NCI-H460 (cell line): Measurements from ENCODE around the gene BSCL2. TPM values are rescaled to one million over a fixed set of nuclear protein-coding genes. Genes with fewer than 3 reads are reported as not detected.
"Not testable (repeated sequence)": the region's sequence is repeated elsewhere in the genome, so short reads cannot be mapped to it uniquely, and the experiment has no call there.

Experiments used
- DNase-seq: peaks from one replicate; pipeline ENCODE4 v3.0.0-alpha.2; 2016; ENCODE audit warnings: low read depth; ENCODE audit errors: extremely low read depth
- total RNA-seq: library from RNA; depleted of rRNA; stranded (reverse); fragments of >200 nt; shearing (Covaris generic); gene quantifications from 2 replicates; pipeline ENCODE4 v1.2.3, GENCODE V29; 2014

Gene BSCL2
- total RNA-seq, 1 experiment from 2014 or later, result 57.4 TPM

GRCh38 chr11:62689421-62690183, 17.6 kb downstream of the BSCL2 start, which contains the start of gene LRRN4CL:
LRRN4CL (minus strand) TSS chr11:62689530; CDS start chr11:62688508, 1,022 bp downstream.
- DNase-seq, result no peak

DNA sequence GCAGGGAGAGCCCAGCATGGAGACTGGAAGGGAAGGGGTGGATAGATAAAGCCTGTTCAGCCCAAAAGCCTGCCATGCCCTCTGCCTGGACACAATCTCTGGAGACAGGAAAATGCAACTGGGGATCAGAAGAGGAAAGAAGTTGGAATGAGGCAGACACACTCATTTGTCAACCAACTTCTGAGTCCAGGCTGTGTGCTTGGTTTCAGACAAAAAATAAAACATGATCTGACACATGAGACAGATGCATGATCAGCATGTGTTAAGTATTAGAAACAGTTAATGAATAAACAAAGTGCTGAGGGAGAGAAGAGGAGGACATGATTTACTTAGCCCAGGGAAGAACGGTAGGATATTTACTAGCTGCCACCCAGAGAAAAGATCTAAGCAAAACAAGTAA, 18.7 kb downstream of the BSCL2 start:
- DNase-seq, result no peak

DNA sequence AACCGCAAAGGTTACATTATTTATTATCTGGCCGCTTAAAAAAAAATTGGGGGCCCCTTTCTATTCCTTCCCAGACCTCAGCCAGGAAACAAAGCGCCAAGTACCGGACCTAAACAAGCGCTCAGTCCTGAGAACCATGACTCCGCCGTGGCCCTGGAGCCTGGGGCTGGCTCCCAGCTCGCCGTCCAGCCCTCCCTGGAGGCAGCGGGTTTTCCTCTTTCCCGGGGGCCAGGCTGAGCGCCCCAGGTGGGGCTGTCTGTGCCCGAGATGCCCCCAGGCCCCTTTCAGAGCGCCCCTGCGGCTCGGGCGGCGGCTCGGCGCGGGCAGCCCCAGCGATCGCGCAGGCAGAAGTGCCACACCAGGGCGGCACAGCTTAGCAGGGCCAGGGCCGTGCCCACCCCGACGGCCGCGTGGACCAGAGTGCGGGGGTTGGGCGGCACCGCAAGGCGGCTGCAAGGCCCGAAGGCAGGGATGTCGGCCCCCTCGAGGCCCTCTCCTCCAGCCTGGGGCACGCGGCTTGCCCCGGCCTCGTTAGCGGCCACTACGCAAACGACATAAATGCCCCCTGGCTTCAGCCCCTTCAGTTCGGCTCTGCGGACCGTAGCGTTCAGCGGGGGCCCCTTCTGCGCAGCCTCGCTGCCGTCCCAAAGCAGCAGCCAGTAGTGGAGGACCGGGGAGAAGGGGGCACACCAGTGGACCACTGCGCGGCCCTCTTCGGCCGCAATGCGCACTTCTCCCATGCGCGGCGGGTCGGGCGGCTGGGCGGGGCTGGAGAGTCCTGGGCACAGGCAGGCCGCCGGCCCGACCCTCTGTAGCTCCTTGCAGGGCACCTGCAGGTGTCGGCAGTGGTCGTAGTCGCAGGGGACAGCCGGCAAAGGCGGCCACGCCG, 19.5 kb downstream of the BSCL2 start:
- DNase-seq, result no peak

DNA sequence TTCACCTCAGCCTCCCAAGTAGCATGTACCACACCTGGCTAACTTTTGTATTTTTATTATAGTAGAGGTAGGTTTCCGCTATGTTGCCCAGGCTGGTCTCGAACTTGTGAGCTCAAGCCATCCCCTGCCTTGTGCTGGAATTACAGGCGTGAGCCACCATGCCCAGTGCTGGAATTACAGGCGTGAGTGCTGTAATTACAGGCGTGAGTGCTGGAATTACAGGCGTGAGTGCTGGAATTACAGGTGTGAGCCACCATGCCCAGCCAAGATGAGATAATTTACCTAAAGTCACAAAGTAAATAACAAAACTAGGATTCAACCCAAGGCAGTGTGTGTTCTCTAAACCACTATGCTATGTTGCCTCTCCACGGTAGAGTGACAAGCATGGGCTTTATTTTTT, 24.7 kb downstream of the BSCL2 start:
- no peak for DNase-seq

GRCh38 chr11:62680825-62681240, 26.4 kb downstream of the BSCL2 start:
- peak; percentile 64 for DNase-seq

DNA sequence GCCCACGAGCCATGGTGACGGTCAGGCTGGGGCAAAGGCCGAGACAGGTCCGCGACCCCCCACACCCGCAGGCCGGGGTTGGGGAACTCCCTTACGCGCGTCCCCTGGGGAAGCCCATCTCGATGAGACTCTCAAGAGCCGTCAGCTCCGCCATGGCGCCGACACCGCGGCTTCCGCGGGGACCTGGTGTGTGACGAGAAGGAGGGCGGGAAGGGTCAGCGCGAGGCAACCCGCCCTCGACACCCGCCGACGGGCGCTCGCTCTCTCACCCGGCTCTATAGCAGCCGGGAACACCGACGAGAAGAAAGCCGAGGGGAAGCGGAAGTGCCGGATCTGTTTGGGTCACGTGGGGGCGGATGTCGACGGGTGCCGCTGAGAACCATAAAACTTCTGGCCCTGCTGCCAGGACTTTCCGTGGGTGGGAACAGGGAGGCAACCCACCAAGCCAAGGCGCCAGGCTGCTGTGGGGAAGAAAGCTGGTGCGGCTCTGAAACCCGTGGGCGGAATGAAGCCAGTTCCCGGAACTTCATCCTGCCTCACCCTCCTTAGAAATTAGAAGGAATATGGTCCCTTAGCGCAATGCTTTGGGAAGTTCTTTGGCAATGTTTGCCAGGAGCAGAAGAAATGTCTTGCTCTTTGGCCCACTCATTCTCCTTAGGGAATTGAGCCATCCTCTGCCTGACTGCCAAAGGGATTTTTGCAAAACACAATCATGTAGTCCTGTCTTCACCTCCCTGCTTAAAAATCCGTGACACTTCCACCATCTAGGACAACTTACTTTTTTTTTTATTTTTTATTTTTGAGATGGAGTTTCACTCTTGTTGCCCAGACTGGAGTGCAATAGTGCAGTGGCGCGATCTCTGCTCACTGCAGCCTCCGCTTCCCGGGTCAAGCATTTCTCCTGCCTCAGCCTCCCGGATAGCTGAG, 28.2 kb downstream of the BSCL2 start, which contains the start of gene UBXN1:
Gene UBXN1 (minus strand): TSS at position 304 of the 927 bp plus-strand sequence. CDS start 150 bp downstream, at position 154.
- DNase-seq, result peak; percentile 71

DNA sequence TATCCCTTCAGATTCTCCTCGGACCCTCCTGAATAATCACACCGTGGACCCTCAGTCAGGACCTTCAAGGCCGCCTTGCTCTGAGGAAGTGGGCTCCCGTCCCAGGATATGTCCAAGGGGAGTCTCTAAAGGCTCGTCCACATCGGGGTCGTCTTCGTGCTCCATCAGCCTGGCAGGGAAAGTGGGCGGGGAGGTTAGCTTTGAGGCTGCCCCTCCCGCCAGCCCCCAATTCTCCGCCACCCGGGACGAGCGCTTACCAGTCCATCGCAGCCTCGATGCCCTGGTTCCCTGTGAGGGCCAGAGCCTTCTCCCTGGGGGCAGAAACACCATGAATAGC, 28.8 kb downstream of the BSCL2 start:
- DNase-seq, result no peak

GRCh38 chr11:62677714-62678113, 29.5 kb downstream of the BSCL2 start:
- no peak for DNase-seq

GRCh38 chr11:62677156-62677555, 30.1 kb downstream of the BSCL2 start:
- no peak for DNase-seq

- no peak for DNase-seq
Observed at GRCh38 chr11:62676698-62677097, 30.5 kb downstream of the BSCL2 start.

- not testable (repeated sequence) for DNase-seq
Observed at GRCh38 chr11:62675415-62675814, 31.8 kb downstream of the BSCL2 start.

DNA sequence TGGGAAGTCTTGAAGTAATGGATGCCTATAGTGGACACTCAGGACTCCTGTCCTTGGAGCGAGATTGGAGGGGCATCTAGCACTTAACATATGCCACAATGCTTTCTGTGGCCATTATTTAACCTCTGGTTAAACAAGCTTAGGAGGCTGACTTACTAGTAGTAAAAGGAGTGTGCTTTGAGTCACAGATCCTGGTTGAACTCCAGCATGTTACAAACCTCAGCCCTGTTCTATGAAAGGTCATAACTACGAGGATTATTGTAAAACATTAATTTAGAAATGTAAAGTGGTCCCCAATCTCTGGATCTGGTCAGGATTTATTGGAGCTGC, 34.1 kb downstream of the BSCL2 start:
- DNase-seq, result no peak

DNA sequence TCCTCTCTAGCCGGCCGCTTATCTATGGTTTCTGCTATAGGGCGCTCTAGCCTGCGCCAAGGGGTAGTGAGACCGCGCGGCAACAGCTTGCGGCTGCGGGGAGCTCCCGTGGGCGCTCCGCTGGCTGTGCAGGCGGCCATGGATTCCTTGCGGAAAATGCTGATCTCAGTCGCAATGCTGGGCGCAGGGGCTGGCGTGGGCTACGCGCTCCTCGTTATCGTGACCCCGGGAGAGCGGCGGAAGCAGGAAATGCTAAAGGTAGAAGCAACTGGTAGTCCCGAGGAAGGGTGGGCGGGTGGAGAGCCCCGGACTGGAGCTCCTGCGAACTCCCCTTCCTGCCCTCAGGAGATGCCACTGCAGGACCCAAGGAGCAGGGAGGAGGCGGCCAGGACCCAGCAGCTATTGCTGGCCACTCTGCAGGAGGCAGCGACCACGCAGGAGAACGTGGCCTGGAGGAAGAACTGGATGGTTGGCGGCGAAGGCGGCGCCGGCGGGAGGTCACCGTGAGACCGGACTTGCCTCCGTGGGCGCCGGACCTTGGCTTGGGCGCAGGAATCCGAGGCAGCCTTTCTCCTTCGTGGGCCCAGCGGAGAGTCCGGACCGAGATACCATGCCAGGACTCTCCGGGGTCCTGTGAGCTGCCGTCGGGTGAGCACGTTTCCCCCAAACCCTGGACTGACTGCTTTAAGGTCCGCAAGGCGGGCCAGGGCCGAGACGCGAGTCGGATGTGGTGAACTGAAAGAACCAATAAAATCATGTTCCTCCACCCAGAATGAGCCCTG, 35.4 kb downstream of the BSCL2 start, which contains the start of the genes LBHD1 and UQCC3:
Gene LBHD1 (minus strand): TSS at position 660 of the 782 bp plus-strand sequence. CDS start 2,236 bp downstream, outside the sequence.
Gene UQCC3 (plus strand): TSS at position 66 of the 782 bp plus-strand sequence. CDS start 73 bp downstream, at position 139.
- peak; percentile 67 for DNase-seq

- no peak for DNase-seq
Observed at GRCh38 chr11:62671236-62671607, 36.0 kb downstream of the BSCL2 start.

- DNase-seq, result no peak
Observed at GRCh38 chr11:62669420-62670161, 37.6 kb downstream of the BSCL2 start.

DNA sequence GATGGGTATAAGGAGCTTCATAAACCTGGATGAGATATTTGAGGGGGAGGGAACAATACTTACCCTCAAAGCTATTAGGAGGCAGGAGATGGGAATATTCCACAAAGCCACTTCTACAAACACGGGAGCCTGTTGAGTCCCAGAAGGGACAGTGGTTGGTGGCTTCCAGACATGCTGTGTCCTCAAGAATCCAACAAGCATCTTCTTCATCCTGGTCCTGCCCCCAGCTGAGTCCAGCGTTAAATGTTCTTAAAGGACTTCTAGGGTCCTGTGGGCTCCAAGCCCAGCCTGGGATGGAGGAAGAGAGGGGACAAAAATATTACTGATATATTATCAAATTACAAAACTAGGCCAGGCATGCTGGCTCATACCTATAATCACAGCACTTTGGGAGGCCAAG, 39.8 kb downstream of the BSCL2 start:
- no peak for DNase-seq

DNA sequence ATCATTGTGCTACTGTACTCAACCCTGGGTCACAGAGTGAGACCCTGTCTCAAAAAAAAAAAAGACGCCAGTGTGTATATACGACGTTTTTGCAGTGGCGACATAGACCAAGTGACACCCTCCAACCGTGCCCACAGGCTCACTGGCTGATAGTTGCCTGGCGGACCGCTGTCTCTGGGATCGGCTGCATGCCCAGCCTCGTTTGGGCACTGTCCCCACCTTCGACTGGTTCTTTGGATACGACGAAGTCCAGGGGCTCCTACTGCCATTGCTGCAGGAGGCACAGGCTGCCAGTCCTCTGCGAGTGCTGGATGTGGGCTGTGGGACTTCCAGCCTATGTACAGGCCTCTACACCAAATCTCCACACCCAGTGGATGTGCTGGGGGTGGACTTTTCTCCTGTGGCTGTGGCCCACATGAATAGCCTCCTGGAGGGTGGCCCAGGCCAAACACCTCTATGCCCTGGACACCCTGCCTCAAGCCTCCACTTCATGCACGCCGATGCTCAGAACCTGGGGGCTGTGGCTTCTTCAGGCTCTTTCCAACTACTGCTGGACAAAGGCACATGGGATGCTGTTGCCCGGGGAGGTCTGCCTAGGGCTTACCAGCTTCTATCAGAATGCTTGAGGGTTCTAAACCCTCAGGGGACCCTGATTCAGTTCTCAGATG, 40.8 kb downstream of the BSCL2 start:
- no peak for DNase-seq

DNA sequence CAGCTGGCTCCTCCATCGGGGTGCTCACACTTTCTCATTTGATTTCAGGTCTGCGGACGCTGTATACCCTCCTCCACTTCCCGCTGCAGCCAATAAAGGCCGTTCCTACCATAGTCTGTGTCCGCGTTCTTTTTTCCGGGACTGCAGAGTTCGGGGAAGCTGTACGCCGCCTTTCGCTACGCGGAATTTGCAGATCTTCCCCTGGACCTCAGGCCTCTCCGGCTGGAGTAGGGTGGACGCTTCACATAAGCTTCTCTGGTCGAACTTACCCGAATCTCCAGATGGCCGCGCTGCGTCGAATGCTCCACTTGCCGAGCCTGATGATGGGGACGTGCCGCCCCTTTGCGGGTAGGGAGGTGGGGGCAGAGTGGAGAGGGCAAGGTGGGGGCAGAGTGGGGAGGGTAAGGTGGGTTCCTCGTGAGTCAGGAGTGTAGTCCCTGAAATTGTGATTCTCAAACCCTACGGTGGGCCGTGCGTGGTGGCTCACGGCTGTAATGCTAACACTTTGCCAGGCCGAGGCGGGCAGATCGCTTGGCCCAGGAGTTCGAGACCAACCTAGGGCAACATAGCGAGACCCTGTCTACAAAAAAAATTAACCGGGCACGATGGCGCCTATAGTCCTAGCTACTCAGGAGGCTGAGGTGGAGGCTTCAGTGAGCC, 41.5 kb downstream of the BSCL2 start:
- DNase-seq, result no peak
